Ureter (tissue), 1 donor: ENCODE data around the gene MRPL27. TPM values are rescaled to one million over a fixed set of nuclear protein-coding genes. Genes with fewer than 3 reads are reported as not detected.
A peak's percentile ranks its signal among the peaks of the same experiment; 100 is the strongest.

Experiments
- DNase-seq: peaks from one replicate; pipeline ENCODE4 v3.0.0-alpha.2; 2020; ENCODE audit warnings: low spot score
- total RNA-seq: library from RNA; stranded (reverse); gene quantifications from one replicate; pipeline ENCODE4 v1.2.4, GENCODE V29; 2023
- donor health status: DM: yes; HTN: yes; CAD: no.

MRPL27 gene
- total RNA-seq, 1 donor from 2014 or later = 55.0 TPM

GRCh38 chr17:50386510-50386909, 13.5 kb upstream of the MRPL27 start:
- DNase-seq = no peak

DNA sequence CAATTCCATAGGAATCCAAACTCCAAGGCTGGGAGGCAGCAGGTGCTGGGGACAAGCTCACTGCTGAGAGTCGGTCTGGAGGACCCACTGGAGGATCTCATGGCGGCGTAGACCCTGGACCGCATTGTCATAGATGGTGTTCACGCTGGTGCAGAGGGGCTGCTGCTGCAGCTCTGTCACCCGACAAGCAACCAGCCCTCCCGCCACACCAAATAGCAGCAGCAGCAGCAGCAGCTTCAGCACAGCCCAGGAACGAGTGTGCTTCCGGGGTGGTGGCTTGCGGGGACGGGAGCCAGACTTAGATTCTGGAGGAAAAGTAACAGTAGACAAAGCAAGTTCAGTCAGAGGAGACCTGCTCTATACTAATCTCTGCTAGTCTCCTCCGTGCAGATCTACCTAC, 9.9 kb upstream of the MRPL27 start:
- DNase-seq = no peak

GRCh38 chr17:50381920-50382319, 8.9 kb upstream of the MRPL27 start:
- no peak for DNase-seq

- DNase-seq = no peak
Observed at GRCh38 chr17:50381260-50381815, 8.4 kb upstream of the MRPL27 start.

- DNase-seq = no peak
Observed at GRCh38 chr17:50380369-50381259, 7.6 kb upstream of the MRPL27 start.

- DNase-seq = no peak
Observed at GRCh38 chr17:50379351-50380132, 6.6 kb upstream of the MRPL27 start.

DNA sequence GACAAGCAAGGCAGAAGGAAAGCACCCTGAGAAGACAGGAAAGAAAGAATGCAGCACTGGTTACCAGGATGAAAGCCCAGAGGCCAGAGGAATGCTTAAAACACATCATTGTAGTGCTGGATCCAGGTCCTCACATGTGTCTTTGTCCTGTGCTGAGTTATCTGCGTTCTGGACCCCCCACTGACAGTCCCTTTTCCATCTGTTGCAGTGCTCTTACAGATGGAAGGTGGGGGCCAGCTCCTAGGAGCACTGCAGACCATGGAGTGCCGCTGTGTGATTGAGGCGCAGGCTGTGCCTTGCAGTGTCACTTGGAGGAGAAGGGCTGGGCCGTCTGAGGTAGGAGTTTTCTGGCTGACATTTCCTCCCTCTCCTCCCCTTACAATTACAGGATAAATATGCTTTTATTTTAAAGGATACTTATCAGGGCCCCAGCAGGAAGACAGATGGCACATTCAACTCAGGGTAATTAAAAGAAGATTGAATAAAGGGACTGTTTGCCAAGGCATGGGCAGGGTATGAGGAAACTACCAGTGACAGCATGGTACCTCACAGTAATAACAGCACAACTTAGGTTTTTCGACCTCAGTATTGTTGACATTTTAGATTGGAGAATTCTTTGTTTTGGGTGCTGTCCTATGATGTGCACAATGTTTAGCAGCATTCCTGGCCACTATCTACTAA, 3.0 kb upstream of the MRPL27 start:
- DNase-seq = no peak

DNA sequence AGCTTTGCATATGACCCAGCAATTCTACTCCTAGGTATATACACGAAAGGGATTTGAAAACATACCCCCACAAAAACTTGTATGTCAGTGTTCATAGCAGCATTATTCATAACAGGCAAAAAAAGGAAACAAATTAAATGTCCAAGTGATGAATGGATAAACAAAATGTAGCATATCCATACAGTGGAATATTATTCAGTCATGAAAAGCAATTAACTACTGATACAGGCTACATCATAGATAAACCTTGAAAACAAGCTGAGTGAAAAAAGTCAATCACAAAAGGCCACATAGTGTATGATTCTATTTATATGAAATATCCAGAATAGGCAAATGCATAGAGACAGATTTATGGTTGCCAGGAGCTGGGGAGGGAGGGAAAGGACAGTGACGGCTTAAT, 721 bp upstream of the MRPL27 start:
- no peak for DNase-seq

- no peak for DNase-seq
Observed at GRCh38 chr17:50372222-50372757, 694 bp downstream of the MRPL27 start.

GRCh38 chr17:50371526-50371925, 1.5 kb downstream of the MRPL27 start:
- no peak for DNase-seq

DNA sequence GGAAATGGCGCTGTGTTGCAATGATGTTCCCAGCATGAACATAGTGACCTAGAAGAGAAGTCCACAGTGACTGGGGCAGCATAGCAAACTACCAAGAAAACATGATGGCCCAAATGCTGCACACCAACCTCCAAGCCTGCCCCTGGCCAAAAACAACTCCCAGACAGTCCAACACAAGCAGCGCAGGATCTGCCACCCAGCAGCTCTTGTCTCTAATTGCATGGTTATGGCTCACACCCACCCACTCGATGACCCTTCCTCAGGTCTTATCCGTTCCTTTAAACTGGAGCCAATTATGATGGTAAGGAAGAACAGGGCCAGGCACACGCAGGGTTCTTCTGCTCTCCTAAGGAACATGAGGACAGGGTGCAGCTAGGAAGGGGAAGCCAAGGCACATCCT, 2.9 kb downstream of the MRPL27 start:
- DNase-seq = no peak

DNA sequence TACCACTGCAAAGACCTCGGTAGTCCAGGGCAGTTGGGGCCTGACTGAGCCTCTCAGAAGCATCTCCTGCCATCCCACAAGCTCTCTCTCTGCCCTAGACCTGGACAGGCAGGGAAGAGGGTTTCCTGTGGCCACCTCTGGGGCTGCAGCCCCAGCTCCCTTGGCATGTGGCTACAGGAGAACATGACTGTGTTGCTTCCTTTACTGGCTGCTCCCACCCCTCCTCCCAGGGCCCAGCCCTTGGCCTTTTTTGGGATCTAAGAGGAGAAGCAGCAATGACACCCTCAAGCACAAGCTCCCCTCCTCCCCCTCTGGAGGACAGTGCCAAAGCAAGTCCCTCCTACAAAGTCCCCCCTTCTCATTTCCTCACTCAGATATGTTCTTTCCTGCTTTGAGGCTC, 5.6 kb downstream of the MRPL27 start:
- no peak for DNase-seq

- no peak for DNase-seq
Observed at GRCh38 chr17:50365649-50366393, 7.2 kb downstream of the MRPL27 start.

DNA sequence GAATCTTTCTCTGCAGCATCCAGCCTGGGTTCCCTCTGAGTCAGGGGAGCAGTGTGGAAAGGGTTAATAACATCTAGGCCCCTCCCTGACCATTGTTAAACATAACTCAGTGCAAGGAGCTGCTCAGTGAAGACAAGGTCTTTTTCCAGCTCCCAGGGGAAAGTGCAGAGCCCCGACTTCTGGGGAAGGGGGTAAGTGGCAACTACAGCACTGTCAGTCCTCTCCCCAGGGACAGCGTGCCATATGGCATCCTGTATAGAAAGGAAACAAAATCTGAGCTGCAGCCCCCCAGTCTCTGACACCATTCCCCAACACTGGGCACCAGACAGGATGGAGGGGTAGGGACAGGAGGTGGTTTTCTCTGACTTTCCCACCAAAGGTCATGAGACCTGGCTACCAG, 7.8 kb downstream of the MRPL27 start:
- DNase-seq = no peak

DNA sequence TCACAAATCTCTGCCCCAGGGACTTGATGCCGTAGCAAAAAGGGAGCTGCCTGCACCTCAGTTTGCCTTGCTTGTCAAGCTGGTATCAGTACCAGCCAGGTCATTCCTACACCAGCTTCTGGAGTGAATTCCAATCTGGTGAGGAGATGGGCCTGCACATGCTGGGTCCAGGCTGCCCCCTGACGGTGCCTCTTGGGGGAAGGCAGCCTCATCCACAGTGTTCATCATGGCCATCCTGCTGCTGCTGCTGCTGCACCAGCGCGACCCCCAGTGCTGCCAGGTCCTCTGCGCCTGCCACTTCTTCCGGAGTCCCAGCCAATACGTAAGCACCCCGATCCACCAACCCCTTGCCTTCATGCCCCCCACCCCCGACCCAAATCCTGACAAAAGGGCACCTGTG, 8.3 kb downstream of the MRPL27 start:
- DNase-seq = no peak

- DNase-seq = no peak
Observed at GRCh38 chr17:50364061-50364458, 8.9 kb downstream of the MRPL27 start.

DNA sequence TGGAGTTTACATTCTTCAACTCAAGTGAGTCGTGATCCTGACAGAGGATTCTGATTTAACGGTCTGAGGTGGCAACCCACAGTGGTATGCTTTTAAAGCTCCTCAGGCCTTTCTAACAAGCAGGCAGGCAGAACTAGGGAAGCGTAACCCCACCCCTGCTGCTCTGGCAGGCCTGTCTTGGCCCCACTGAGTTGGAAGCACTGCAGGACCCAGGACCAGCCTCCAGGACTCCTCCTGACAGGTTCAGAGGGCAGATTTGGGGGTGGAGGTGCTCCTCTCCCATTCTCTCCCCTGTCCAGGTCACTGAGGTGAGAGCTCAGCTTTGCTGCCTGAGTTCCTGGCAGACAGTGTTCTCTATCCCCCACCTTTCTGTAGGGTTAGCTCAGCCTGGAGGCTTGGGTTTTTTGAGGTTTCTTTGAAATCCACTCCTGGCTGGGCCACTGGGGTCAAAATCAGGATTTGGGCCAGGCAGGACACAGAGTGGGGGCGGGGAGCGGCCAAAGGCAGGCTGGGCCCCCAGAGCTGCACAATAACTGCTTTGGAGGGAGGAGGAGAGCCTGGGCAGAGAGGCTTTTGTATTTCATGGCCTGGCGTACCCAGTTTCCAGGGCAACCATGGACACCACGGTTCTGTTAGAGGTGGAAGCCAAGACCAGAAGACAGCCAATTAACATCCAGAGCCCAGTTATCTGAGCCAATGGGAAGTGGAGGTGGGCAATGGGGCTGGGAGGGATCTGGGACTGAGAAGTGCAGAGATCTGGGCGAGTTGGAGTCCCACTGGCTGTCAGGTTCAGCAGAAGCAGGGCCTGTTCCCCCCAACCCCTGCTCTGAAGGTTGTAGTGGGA, 9.5 kb downstream of the MRPL27 start:
- no peak for DNase-seq

DNA sequence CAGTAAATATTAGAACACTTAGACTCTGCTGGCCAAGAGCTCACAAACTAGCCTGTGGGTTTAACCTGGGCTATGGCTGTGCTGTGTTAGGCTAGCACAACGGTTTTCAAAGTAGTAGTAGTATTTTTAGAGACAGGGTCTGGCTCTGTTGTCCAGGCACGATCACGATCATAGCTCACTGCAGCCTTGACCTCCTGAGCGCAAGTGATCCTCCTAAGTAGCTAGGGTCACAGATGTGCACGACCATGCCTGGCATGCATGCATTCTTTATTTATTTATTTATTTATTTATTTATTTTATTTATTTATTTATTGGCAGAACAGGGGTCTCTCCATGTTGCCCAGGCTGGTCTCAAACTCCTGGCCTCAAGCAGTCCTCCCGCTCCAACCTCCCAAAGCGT, 10.3 kb downstream of the MRPL27 start:
- no peak for DNase-seq

GRCh38 chr17:50361561-50362480, 11.2 kb downstream of the MRPL27 start:
- DNase-seq = peak; percentile 69
